H54 (cell line): ENCODE results near the gene ZNF3.

Experiments
- DNase-seq: peaks from one replicate; pipeline ENCODE4 v3.0.0; 2011; ENCODE audit warnings: low spot score, mixed read lengths; ENCODE audit not compliant: insufficient read length
- FAIRE-seq: peaks from 3 replicates; lab custom pipeline; 2011; peaks lifted over from hg19 to GRCh38; lab: Jason Lieb, UNC
- POLR2A ChIP-seq: IDR thresholded peaks from 2 replicates; pipeline ENCODE4 v1.6.1; 2011; ENCODE audit warnings: low read depth, mild to moderate bottlenecking, low read length

Gene ZNF3

DNA sequence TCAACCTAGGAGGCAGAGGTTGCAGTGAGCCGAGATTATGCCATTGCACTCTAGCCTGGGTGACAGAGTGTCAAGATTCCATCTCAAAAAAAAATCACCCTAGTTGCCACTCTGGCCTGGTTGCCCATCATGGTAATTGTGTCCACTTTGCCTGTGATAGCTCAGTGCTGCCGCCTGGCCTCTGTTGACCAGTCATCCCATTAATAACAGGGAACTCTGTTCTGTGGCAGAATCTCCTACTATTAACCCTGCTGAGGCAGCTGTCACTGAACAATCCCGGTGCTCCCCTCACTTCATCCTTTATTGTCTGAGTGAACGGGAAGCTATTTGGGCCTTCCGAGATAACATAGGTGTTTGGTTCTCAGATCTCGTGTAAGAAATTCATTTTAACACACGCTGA is 14.6 kb downstream of the ZNF3 start:
- no peak for FAIRE-seq
- DNase-seq: no peak
- no peak for TF ChIP-seq POLR2A

DNA sequence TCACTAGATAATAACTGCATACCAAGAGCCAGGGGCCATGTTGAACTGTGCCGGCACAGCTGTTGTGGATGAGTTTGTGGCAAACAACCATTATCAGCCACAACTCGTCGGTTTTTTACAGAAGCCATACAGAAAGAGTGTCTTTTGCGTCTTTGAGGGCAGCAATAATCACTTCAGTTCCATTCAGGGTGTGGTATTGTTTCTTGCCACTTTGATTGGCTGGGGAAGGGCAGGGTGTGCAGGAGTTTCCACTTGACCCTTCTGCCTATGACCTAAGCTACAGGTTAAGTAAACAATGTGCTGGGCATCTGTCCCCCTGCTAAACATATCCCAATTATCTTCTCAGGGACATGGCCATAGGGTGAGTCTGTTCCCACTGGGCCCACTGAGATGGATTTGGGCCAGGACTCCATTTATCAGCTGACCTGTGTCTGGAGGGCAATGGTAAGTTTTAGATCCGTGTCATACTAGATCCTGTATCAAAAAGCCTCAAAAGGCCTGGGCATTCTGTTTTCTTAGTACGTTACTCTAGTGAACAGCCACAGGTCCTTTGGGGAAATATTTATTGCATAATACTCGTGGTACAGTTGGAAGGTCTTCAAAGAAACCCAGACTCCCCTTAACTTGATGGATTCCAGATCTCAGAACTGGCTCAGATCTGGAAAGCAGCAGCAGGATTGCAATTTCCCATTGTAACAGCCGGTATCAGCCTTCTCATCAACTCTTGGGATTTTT is 15.9 kb downstream of the ZNF3 start:
- no peak for DNase-seq
- TF ChIP-seq POLR2A: no peak
- no peak for FAIRE-seq

DNA sequence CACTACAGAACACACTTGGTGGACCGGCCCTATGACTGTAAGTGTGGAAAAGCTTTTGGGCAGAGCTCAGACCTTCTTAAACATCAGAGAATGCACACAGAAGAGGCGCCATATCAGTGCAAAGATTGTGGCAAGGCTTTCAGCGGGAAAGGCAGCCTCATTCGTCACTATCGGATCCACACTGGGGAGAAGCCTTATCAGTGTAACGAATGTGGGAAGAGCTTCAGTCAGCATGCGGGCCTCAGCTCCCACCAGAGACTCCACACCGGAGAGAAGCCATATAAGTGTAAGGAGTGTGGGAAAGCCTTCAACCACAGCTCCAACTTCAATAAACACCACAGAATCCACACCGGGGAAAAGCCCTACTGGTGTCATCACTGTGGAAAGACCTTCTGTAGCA is 17.4 kb downstream of the ZNF3 start:
- DNase-seq (no peak), FAIRE-seq (no peak)
- no peak for TF ChIP-seq POLR2A

DNA sequence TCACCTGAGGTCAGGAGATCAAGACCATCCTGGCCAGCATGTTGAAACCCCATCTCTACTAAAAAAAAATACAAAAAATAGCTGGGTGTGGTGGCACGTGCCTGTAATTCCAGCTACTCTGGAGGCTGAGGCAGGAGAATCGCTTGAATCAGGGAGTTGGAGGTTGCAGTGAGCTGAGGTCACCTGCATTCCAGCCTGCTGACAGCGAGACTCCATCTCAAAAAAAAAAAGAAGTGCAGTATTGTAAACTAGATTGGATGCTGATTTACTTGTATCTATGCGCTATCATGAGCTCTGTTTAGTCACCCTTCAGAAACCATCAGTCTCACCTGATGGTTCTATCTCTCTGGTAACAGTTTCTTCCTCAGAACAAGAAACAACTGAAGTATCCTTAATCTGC is 18.1 kb downstream of the ZNF3 start:
- FAIRE-seq: no peak
- no peak for TF ChIP-seq POLR2A
- DNase-seq: no peak

DNA sequence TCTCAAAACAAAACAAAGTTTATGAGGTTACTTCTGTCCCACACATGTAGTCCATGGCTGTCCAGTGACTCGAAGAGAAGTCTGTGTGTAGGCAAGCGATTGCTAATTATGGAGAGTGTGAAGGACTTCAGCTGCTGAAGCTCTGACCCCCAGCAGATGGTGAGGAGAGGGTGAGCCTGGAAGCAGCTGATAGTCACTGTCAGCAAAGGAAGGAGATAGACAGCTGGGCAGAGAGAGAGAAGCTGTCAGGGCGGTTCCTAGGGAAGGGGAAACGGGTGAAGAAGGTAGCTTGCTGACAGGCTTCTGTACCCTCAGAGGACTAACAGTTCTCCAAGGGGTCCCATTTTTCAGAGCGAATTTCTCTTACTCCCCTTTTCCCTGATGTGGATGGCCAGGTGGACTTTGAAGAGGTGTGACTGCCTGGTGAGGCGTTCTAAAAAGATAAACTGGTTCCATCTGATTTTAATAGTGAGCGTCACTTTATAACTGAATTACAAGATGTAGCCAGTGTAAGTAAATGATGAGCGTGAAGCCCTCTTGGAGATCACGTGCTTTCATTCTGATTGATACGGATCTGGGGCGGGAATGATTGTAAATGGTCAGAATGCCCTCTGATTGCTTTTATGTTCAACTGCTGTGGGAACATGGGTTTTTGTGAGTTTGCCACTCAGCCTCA is 19.9 kb downstream of the ZNF3 start:
- FAIRE-seq (no peak), DNase-seq (no peak)
- no peak for TF ChIP-seq POLR2A

DNA sequence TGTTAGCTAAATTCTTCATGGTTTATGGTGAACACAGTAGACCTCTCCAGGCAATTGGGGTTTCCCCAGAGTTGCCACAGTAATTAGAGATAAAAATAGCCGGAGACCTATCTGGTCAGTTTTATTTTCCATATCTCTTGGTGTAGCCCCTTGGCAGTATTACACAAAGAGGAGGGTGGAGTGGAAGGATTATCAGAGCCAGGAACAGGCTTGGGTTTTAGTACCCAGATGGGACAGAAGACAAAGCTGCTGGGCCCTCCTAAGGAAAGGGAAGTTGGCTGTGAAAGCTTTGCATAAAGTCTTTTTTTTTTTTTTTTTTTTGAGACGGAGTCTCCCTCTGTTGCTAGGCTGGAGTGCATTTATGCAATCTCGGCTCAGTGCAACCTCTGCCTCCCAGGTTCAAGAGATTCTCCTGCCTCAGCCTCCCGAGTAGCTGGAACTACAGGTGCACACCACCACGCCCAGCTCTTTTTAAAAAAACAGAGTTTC is 22.2 kb downstream of the ZNF3 start:
- FAIRE-seq (no peak), DNase-seq (no peak)
- no peak for TF ChIP-seq POLR2A

DNA sequence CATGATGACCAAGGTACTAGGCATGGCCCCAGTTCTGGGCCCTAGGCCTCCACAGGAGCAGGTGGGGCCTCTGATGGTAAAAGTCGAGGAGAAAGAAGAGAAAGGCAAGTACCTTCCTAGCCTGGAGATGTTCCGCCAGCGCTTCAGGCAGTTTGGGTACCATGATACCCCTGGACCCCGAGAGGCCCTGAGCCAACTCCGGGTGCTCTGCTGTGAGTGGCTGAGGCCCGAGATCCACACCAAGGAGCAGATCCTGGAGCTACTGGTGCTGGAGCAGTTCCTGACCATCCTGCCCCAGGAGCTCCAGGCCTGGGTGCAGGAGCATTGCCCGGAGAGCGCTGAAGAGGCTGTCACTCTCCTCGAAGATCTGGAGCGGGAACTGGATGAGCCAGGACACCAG is 24.5 kb downstream of the ZNF3 start:
- TF ChIP-seq POLR2A: no peak
- DNase-seq (no peak), FAIRE-seq (no peak)

DNA sequence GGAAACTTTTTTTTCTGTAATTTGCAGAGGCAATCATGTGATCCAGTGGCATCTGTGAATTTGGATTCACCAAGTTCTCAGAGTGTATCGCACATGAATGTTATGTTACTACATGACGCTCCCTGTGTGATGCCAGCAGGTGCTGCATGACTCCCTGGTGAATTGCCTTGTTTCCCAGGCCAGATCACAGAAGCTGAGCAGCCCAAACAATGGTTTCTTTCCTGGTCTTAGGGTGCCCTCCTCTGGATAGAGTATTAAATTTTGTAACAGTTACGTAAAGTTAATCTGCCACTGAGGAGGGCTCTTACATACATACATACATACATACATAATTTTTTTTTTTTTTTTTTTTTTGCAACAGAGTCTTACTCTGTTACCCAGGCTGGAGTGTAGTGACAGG is 28.3 kb downstream of the ZNF3 start:
- peak; percentile 72 for DNase-seq
- no peak for FAIRE-seq
- no peak for TF ChIP-seq POLR2A

DNA sequence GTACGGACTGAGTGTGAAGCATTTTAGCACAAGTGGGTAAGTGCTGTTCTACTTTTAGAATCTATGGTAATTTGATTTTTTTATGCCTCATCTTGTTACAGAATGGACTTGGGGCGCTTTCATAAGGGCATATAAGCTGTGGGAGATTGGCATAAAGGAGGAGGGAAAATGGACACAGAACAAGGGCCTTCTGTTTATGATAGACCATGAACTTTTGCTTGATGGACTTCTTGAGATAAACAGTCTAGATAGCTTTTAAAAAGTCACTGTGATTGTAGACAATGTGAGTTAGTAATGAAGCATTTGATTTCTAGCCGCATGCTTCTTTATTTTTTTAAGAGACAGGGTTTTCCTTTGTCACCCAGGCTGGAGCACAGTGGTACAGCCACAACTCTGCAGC is 29.9 kb downstream of the ZNF3 start:
- TF ChIP-seq POLR2A: no peak
- DNase-seq (no peak), FAIRE-seq (no peak)

DNA sequence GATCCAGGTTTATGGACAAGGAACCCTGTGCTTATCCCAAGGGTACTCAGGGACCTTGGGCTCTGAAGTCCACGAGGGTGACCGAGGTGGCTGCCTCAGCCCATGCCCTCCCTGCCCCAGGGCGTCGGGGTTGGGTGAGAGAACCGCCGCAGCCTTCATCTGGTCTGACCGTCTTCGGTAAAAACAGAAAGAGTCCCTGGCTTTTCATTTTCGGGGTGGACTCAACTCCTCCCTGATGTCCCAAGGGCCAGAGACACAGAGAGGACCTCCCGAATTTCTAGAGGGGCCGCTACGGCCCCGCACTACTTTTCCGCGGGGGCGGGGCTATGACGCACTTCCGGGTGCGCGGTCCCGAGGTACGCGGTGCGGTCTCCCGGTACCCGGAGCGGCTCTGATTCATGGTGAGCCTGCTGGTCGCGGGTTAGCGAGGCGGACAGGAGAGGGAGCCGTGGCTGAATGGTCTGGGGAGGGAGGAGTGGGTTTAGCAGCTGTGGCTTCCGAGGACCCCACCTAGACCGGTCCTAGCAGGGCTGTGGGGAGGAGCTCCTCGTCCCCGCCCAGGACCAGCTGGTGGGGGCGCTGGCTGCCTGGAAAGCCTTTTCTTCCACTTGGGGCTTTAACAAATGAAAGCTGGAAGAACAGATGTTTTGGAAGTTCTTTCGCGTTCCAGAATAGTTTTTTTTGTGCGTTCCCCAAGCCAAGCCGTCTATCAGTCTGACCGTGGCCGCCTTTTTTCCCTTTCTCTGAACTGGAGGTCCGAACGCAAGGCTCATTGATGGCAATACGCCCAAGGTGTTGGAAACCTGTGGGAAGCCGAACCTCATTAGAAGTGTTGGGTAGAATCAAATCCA is 31.9 kb downstream of the ZNF3 start, which contains the start of gene ZSCAN21:
Gene ZSCAN21 (plus strand): TSS at position 334 of the 851 bp plus-strand sequence. CDS start 7,233 bp downstream, outside the sequence.
- DNase-seq: peak; percentile 81
- TF ChIP-seq POLR2A: peak; percentile 85
- no peak for FAIRE-seq

DNA sequence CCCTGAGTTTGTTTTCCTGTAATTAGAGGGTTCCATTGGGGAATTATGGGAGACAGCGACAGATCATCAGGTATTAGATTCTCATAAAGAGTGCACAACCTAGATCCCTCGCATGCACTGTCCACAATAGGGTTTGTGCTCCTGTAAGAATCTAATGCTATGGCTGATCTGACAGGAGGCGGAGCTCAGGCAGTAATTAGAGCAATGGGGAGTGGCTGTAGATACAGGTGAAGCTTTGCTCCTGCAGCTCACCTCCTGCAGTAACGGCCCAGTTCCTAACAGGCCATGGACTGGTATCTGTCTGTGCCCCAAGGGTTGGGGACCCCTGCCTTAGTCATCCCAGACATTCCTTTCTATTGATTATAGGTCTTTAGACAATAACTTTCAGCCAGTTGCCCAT is 32.8 kb downstream of the ZNF3 start:
- no peak for FAIRE-seq
- no peak for DNase-seq

DNA sequence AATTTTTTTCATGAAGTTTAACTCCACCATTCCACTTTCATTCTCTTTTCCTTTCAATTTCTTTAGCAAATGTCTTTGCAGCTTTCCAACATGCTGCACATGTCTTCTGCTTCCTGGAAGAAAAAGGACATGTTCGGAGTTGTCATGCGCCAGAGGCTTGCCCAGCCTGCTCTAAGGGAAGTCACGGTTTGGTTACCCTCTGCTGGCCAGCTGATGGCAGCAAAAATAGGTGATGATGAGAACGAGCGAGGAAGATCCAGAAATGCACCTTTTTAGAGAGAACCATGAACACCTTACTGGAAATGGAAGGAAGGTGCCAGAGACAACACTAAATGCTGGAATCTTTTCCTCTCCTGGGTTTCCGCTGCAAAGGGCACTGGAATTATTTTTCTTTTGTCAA is 36.8 kb downstream of the ZNF3 start:
- no peak for TF ChIP-seq POLR2A
- DNase-seq: no peak
- FAIRE-seq: no peak

More for the DNA sequence above, 32.8 kb downstream of the ZNF3 start:
- TF ChIP-seq POLR2A: no peak

DNA sequence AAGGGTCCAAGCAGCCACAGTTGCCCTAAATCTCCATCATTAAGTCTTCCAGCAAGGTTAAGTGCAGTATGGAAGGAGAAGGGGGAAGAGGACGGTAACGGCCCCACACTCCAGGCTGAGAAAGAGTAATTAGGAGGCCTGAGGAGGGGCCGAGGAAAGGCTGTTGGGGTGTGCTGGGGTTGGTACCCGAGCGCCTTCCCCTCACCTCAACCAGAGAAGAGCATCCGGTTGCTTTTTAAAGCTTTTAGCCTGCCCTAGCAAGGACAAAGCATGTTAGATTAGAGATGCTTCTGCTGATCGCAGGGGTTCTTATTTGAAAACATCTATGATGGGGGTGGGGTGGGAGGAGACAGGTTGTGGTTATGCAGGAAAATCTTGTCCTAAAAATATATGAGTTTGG is 40.9 kb downstream of the ZNF3 start:
- DNase-seq (no peak), FAIRE-seq (no peak)
- no peak for TF ChIP-seq POLR2A

DNA sequence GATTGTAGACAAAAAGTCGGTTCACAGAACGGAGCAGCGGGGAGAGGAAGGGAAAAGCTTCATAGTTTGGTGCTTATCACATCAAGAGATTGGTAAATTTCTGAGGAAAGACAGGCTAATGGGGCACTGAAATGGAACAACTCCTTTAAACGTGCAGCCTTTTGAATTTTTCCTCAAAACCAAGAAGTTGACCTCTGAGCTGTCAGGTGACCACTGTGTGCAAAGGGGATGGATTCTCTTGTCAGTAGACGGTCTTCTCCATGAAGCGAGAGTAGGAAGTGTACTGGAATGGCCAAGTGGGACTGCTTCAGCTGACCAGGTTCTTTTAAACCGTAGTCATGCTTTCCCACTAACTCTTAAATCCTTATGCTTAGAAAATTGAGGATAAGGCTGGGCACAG is 43.2 kb downstream of the ZNF3 start:
- no peak for DNase-seq
- FAIRE-seq: no peak
- TF ChIP-seq POLR2A: no peak

DNA sequence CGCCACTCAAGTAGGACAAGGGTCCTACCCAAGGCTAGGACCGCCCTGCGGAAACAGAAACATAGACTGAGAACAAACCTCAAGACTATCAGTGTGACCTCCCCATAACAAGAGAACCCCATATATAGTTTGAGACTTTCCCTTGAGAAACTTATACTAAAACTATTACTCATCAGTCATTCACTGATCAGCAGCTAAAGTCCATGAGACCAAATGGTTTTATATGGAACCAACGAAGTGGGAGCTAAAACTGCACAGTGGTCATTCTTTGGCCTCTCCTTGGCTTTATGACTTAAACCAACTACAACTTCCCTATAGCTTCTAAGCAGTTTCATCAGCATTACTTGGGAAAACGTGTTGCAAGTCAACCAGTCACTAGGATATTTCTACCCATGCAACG is 45.6 kb downstream of the ZNF3 start:
- no peak for TF ChIP-seq POLR2A
- FAIRE-seq: no peak

More for the DNA sequence above, 45.6 kb downstream of the ZNF3 start:
- no peak for DNase-seq
